Measurements from ENCODE around the gene E2F4.

The E2F4 gene

DNA sequence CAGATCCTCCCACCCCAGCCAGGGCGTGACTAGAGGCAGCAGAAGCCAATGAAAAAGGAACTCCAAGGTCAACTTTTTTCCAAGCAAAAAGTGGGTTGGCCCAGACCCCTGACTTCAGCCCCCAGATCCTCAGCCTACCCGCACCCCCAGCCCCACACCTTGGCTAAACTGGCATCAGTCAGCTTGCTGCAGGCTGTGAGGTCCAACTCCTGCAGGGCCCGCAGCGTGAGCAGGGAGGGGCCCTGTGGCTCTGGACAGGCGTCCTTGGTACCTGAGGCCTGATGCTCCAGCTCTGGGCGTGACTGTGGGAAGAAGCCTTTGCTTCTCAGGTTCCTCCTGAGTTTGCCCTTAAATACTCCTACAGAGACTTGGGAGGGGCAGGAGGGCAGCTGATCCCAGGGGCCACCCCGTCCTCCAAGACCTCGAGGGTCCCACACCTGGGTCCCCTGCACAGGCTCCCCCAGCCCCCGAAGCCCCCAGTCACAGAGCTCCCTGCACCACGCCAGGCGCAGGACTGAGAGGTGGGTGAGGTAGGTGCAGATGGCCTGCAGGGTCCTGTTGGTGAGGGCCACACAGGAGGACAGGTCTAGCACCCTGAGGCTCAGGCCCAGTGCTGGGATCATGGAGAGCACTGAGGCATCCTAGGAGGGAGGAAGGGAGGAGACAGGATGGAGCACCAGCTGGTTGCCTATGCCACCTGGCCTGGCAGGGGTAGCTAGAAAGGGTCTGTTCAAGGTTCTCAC, 16.4 kb downstream of the E2F4 start:
- H3K4me3 ChIP-seq (ENCODE audit: low read depth, low read length), result no peak overlapping the region
- TF ChIP-seq, protein P1, sequence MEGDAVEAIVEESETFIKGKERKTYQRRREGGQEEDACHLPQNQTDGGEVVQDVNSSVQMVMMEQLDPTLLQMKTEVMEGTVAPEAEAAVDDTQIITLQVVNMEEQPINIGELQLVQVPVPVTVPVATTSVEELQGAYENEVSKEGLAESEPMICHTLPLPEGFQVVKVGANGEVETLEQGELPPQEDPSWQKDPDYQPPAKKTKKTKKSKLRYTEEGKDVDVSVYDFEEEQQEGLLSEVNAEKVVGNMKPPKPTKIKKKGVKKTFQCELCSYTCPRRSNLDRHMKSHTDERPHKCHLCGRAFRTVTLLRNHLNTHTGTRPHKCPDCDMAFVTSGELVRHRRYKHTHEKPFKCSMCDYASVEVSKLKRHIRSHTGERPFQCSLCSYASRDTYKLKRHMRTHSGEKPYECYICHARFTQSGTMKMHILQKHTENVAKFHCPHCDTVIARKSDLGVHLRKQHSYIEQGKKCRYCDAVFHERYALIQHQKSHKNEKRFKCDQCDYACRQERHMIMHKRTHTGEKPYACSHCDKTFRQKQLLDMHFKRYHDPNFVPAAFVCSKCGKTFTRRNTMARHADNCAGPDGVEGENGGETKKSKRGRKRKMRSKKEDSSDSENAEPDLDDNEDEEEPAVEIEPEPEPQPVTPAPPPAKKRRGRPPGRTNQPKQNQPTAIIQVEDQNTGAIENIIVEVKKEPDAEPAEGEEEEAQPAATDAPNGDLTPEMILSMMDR (IDR thresholded peaks at IDR 0.05; ENCODE audit: low read depth, low read length, missing control alignments), result no peak
- in situ Hi-C loops (cut with HindIII; ENCODE audit: low sequenced_read_pairs), result no loop called here
- DNase-seq (ENCODE audit: low read depth), result no peak

DNA sequence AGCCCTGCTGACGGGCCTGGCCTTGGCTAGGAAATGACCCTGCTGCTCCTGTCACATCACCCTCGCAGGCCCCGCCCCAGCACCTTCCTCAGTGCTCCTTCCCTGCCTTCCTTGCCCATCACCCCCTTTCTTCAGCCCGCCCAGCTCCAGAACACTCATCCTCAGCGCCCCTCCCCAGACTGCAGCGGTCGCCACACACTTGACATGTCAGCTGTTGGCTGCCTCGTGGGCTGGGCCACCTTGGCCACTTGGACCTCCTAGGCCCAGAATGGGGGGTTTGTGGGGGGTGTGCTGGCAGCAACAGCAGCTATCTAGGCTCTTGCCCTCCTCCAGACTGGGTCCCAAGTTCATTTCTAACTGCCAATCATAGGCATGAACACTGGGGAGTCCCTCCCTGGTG, 17.6 kb downstream of the E2F4 start:
- in situ Hi-C loops (cut with HindIII; ENCODE audit: low sequenced_read_pairs), result no loop called here
- TF ChIP-seq, protein P1 (IDR thresholded peaks at IDR 0.05; ENCODE audit: low read depth, low read length, missing control alignments), result no peak
- no peak for DNase-seq (ENCODE audit: low read depth)
- H3K4me3 ChIP-seq (ENCODE audit: low read depth, low read length), result no peak overlapping the region

DNA sequence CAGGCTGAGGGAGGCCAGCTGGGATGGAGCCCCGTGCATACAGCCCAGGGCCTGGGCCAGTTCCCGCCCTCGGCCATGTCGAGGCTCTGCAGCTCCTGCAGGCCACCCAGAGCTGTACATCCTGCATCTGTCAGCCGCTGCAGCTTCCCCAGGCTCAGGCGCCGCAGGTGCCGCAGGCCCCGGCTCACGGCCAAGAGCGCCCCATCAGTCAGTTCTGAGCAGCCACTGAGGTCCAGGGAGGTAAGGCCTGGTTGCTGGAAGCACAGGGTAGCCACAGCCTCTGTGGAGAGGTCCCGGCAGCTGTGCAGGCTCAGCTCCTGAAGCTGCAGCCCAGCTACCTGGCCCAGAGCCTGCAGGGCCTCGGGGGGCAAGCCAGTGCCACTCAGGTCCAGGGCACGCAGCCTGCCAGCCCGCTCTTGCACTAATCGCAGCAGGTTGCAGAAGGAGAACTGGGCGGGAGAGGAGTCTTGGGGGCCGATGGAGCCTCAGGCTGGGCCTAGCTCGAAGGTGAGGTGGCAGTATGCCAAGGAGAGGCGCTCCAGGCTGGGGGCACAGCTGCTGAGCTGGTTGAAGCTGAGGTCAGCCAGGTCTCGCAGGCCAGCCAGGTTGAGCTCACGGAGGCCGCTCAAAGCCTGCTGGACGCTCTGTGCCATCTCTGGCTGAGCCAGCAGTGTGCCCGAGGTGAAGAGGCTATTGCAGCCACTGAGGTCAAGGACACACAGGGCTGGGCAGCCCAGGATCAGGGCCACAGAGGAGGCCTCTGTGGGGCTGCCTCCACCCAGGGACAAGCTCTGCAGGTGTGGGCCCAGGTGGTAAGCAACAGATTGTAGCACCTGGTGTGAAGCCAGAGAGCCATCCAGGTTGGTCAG, 18.3 kb downstream of the E2F4 start:
- no peak overlapping the region for H3K4me3 ChIP-seq (ENCODE audit: low read depth, low read length)
- in situ Hi-C loops (cut with HindIII; ENCODE audit: low sequenced_read_pairs), result no loop called here
- TF ChIP-seq, protein P1 (IDR thresholded peaks at IDR 0.05; ENCODE audit: low read depth, low read length, missing control alignments), result no peak
- no peak for DNase-seq (ENCODE audit: low read depth)

DNA sequence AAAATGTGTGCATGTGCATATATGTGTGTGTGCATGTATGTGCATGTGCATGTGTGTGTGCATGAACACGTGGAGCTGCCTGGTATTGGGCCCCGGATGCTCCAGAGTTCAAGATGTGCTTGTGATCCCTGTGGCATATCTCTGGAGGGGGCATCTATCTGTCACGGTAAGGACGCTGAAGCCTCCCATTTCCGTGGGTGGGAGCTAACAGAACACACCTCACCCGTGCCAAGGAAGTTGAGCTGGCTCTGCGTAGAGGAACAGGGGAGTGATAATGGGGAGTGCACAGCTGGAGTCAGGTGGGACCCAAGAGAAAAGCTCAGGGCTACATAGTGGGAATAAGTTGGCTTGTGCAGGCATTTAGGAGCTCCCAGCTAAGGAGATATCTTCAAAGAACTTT, 19.7 kb downstream of the E2F4 start:
- TF ChIP-seq, protein P1 (IDR thresholded peaks at IDR 0.05; ENCODE audit: low read depth, low read length, missing control alignments), result no peak
- no peak overlapping the region for H3K4me3 ChIP-seq (ENCODE audit: low read depth, low read length)
- in situ Hi-C loops (cut with HindIII; ENCODE audit: low sequenced_read_pairs), result no loop called here
- DNase-seq (ENCODE audit: low read depth), result no peak

DNA sequence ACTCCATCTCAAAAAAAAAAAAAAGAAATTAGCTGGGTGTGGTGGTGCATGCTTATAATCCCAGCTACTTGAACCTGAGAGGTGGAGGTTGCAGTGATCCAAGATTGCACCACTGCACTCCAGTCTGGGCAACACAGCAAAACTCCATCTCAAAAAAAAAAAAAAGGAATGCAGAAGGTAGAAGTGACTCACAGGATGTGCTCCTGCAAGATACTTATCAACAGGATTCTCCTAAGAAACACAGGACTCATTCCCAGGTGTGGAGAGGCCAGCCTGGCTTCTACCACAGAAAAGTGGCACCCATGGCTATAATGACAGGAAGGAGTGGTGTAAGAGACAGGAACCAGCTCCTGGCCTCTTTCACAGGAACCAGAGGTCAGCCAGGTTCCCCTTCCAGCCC, 20.8 kb downstream of the E2F4 start:
- DNase-seq (ENCODE audit: low read depth), result no peak
- TF ChIP-seq, protein P1 (IDR thresholded peaks at IDR 0.05; ENCODE audit: low read depth, low read length, missing control alignments), result no peak
- in situ Hi-C loops (cut with HindIII; ENCODE audit: low sequenced_read_pairs), result no loop called here
- no peak overlapping the region for H3K4me3 ChIP-seq (ENCODE audit: low read depth, low read length)

DNA sequence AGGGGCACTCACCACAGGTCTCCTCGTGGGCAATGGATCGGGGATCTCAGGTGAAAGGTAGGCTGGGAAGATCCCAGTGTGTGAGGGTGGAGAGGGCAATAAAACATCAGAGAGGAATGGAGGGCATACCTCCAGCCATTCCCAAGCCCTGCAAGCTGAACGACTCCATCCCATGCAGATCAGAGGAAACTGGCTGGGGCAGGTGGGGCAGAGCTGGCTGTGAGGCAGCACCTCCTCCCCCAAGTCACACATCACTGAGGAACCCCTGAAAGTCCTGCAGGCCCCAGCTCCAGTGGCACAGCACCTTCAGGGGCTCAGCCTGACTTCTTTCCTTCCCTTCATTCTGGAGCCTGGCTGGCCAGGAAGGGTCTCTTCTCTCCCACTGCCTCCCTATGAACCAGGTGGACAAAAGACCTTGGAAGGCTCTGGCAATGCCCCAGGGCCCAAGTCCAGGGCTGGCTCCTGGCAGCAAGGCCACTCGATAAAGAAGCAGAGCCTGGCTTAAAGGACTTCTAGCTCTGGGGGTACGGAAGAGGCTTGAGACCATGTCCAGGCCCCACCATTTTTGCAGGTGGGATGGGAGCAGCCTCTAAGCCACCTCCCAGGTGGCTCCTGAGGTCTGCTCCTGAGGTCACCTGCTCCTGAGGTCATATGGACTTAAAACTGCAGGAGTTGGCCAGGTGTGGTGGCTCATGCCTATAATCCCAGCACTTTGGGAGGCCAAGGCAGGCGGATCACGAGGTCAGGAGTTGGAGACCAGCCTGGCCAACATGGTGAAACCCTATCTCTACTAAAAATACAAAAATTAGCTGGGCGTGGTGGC, 21.5 kb downstream of the E2F4 start:
- TF ChIP-seq, protein P1 (IDR thresholded peaks at IDR 0.05; ENCODE audit: low read depth, low read length, missing control alignments), result no peak
- no peak for DNase-seq (ENCODE audit: low read depth)
- in situ Hi-C loops (cut with HindIII; ENCODE audit: low sequenced_read_pairs), result no loop called here
- no peak overlapping the region for H3K4me3 ChIP-seq (ENCODE audit: low read depth, low read length)

Measured in astrocyte of the cerebellum (primary cell).